A549 (cell line): ENCODE data around the gene C14orf39.

ENCODE experiments used
- EP300 ChIP-seq, 2 experiments: fragments of >200 bp; sonication (Bioruptor Twin); formaldehyde crosslinking; IDR thresholded peaks; 2 replicates in 1 of 2; 3 replicates in 1 of 2; pipeline ENCODE4 v1.6.1; 2016 to 2017
- HDAC2 ChIP-seq: fragments of 200-600 bp; sonication (generic); IDR thresholded peaks from 2 replicates; pipeline ENCODE4 v1.6.1; 2016
- JUN ChIP-seq, 2 experiments: fragments of >200 bp; sonication (Bioruptor Twin); formaldehyde crosslinking; IDR thresholded peaks; 2 replicates in 1 of 2; 3 replicates in 1 of 2; pipeline ENCODE4 v1.6.1; 2016 to 2017
- MAFK ChIP-seq: fragments of 450-650 bp; IDR thresholded peaks from 2 replicates; pipeline ENCODE4 v1.6.1; 2014; ENCODE audit not compliant: partially characterized antibody
- MAX ChIP-seq: IDR thresholded peaks from 2 replicates; pipeline ENCODE4 v1.6.1; 2012
- USF2 ChIP-seq: fragments of 450-650 bp; IDR thresholded peaks from 2 replicates; pipeline ENCODE4 v1.6.1; 2014; ENCODE audit warnings: antibody characterized with exemption
- TF ChIP-seq, protein P1 (sequence below): fragments of >200 bp; sonication (Bioruptor Twin); formaldehyde crosslinking; IDR thresholded peaks from 3 replicates; pipeline ENCODE4 v1.5.1; 2016

DNA sequence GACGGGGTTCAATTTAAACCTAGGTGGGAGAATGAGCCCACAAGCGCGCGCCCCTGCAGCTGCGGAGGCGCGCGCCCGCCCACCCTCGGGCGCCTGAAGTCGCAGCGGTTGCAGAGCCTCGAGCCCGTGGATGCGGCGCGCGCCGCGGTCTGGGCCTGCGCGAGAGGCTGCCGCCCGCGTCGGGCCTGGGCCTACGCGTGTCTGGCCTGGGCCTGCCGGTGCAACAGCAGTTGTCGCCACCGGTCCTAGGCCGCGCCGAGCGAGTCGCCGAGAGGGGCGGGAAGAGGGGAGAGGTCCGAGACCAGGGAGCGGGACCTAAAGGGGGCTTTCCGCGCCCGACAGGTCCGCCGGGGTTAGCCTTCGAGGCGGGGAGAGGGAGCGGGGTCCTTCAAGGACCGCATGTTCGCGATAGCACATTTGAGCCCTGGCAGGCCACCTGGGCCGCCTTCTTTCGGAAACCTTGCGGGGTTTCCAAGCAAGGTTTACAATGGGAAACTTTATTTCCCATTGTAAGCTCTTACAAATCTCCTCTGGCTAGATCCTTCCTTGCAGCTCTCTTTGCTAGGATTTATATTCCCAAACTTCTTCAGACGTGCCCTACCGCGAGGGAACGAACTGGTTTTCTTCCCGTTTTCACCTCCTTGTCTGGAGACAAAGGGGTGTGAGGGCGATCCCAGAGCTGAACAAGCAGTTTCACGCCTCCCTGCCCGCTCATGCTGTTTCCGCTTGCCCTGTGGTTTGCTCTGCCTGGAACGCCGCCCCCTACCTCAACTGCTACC is 29.8 kb upstream of the C14orf39 start:
- TF ChIP-seq JUN (IDR thresholded peaks at IDR 0.05) (no peak), USF2 (no peak), MAX (no peak), EP300 (IDR thresholded peaks at IDR 0.05) (no peak), HDAC2 (no peak), MAFK (no peak)
- TF ChIP-seq, protein P1, sequence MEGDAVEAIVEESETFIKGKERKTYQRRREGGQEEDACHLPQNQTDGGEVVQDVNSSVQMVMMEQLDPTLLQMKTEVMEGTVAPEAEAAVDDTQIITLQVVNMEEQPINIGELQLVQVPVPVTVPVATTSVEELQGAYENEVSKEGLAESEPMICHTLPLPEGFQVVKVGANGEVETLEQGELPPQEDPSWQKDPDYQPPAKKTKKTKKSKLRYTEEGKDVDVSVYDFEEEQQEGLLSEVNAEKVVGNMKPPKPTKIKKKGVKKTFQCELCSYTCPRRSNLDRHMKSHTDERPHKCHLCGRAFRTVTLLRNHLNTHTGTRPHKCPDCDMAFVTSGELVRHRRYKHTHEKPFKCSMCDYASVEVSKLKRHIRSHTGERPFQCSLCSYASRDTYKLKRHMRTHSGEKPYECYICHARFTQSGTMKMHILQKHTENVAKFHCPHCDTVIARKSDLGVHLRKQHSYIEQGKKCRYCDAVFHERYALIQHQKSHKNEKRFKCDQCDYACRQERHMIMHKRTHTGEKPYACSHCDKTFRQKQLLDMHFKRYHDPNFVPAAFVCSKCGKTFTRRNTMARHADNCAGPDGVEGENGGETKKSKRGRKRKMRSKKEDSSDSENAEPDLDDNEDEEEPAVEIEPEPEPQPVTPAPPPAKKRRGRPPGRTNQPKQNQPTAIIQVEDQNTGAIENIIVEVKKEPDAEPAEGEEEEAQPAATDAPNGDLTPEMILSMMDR: no peak
